ENCODE results near the gene P2RY12. TPM values are rescaled to one million over a fixed set of nuclear protein-coding genes. Genes with fewer than 3 reads are reported as not detected.

The P2RY12 gene
- not detected for total RNA-seq

- H3K27ac Mint-ChIP-seq = no peak within 1 kb of the TSS
- DNase-seq = no peak
- ChIA-PET CTCF (interaction anchor here (0.6 kb wide), 1 partner anchor 1665 kb away, joined by 4 read pairs; no protein-coding TSS in a partner anchor), POLR2A (no interaction called here)
- no peaks in the 10 kb centered on the region for H3K36me3 Mint-ChIP-seq (ENCODE audit: low read depth)
- no peaks in the 10 kb centered on the region for H3K27me3 Mint-ChIP-seq
- peaks cover 14% of the 10 kb centered on the region for H3K4me1 Mint-ChIP-seq
- no peaks in the 10 kb centered on the region for H3K9me3 Mint-ChIP-seq
- H3K4me3 Mint-ChIP-seq = no peak within 1 kb of the TSS
Observed at GRCh38 chr3:151384741-151385174, at the start of gene P2RY12. Gene P2RY12 (minus strand): TSS chr3:151384753. CDS start chr3:151338845, 45,908 bp downstream.

DNA sequence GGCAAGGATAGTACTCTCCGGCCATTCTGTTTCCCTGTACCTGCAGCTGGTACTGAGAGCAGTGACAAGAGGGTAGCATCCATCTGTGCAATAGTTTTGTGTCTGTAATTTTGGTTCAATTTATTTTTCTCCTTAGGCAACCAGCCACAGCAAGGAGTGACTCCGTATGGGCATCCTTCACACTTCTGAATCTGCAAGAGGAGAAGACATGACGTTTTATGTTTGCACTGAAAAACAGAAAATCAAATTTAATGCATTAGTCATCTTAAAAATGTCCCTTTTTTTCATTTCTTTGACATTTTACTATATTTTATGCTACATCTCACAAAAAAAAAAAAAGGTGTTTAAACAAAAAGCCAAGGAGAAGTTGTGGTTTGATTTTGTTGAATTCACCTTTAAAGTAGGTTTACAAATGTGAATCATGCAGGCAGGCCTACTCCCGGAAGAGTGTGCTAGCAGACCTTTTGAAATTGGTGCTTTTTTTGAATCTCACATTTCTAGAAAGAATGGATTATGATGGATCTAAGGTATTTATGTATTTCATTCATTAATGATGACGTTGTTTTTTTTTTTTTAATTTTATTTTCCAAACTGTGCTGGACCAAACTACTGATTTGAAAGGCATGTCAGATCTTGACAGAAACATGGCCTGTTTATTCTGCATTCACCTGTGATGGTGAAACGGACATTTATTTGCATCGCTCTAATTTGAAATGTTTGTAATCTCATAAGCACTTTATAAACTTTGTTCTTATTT is 48.2 kb upstream of the P2RY12 start:
- Mint-ChIP-seq H3K27me3 (no peaks in the 10 kb centered on the region), H3K36me3 (ENCODE audit: low read depth) (no peaks in the 10 kb centered on the region), H3K27ac (no peak overlapping the region), H3K4me3 (no peak overlapping the region), H3K9me3 (no peaks in the 10 kb centered on the region), H3K4me1 (no peaks in the 10 kb centered on the region)
- CTCF ChIA-PET = no interaction called here
- POLR2A ChIA-PET = no interaction called here
- no peak for DNase-seq

DNA sequence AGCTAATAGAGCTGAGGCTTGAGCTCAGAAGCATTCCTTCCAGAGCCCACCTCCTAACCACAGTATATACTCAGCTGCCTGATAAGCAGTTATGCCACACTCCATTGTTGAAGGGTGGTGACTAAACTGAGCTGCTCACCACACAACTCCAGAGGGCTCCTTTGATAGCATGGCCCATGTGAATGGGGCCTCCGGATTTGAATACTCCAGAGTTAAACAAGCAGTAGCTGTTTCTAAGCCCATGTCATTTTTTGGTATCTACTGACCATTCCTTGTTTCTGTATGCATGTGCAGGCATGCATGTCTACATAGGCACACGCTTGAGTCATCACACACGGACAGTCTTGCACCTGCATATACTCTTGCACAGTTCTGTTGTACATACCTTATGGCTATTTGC is 47.4 kb upstream of the P2RY12 start:
- Mint-ChIP-seq H3K27ac (no peak overlapping the region), H3K4me3 (no peak overlapping the region), H3K27me3 (no peaks in the 10 kb centered on the region), H3K9me3 (no peaks in the 10 kb centered on the region), H3K36me3 (ENCODE audit: low read depth) (no peaks in the 10 kb centered on the region), H3K4me1 (no peaks in the 10 kb centered on the region)
- POLR2A ChIA-PET = no interaction called here
- DNase-seq = no peak
- CTCF ChIA-PET = interaction anchor here (1.1 kb wide), 1 partner anchor 8 kb away, joined by 3 read pairs; no protein-coding TSS in a partner anchor

DNA sequence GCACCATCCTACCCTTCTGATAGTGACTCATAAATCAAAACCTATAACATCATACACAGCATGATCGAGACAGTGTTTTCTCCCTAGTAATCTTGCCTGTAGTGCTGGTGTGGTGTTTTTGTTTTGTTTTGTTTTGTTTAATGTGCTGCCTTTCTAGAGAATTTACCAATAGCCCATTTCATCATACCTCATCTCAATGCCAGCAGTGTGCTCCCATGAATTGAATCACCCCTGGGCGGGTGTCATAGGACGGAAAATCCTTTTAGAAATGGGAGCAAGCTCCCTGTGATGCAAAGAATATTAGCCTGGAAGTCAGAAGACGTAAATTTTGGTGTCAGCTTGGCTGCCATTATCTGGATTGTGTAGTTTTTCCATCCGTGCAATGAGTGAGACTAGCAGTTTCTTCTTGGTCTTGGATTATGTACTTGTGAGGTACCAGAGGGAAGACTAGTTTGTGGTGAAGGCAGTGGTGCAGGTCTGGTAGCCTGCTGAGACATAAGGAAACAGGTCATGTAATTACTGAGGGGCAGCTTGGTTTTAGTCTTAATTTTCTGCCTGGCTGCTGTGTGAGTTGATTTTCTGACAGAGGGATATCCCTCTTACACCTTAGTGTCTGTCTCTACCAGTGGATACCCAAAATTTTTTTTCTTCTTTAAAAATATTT is 46.4 kb upstream of the P2RY12 start:
- no peaks in the 10 kb centered on the region for H3K4me1 Mint-ChIP-seq
- H3K27me3 Mint-ChIP-seq = no peaks in the 10 kb centered on the region
- no peak overlapping the region for H3K4me3 Mint-ChIP-seq
- H3K9me3 Mint-ChIP-seq = no peaks in the 10 kb centered on the region
- POLR2A ChIA-PET = no interaction called here
- CTCF ChIA-PET = interaction anchor here (0.7 to 1.1 kb wide), 2 partner anchors 9 to 10 kb away, joined by 3 to 4 read pairs; no protein-coding TSS in a partner anchor
- no peak overlapping the region for H3K27ac Mint-ChIP-seq
- H3K36me3 Mint-ChIP-seq (ENCODE audit: low read depth) = no peaks in the 10 kb centered on the region
- no peak for DNase-seq

DNA sequence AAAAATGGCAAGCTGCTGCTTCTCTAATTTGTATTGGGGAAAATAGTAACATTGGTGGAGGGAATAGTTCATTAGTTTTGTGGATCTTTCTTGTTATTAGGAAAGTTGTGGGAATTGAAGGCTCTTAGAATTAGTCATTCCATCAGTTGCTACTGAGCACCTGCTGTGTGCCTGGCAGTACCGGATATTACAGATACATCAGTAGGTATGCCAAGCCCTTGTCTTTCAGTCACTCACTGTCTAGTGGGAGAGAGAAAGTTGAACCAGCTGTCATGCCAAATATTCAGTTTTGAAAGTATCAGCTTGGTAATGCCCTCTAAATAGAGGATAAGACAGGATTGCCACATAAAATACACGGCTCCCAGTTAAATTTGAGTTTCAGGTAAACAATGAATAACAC is 43.8 kb upstream of the P2RY12 start:
- no peak overlapping the region for H3K4me3 Mint-ChIP-seq
- ChIA-PET CTCF (interaction anchor here (1.1 kb wide), 1 partner anchor 11 kb away, joined by 4 read pairs; no protein-coding TSS in a partner anchor), POLR2A (no interaction called here)
- no peaks in the 10 kb centered on the region for H3K36me3 Mint-ChIP-seq (ENCODE audit: low read depth)
- DNase-seq = no peak
- no peaks in the 10 kb centered on the region for H3K9me3 Mint-ChIP-seq
- no peak overlapping the region for H3K27ac Mint-ChIP-seq
- H3K27me3 Mint-ChIP-seq = no peaks in the 10 kb centered on the region
- no peaks in the 10 kb centered on the region for H3K4me1 Mint-ChIP-seq

GRCh38 chr3:151426341-151426657 is 41.7 kb upstream of the P2RY12 start:
- Mint-ChIP-seq H3K36me3 (ENCODE audit: low read depth) (no peaks in the 10 kb centered on the region), H3K9me3 (no peaks in the 10 kb centered on the region), H3K27ac (no peak overlapping the region), H3K4me1 (no peaks in the 10 kb centered on the region), H3K27me3 (no peaks in the 10 kb centered on the region), H3K4me3 (no peak overlapping the region)
- CTCF ChIA-PET = interaction anchor here (1.0 to 1.6 kb wide), 2 partner anchors 14 to 105 kb away, joined by 3 to 6 read pairs; no protein-coding TSS in a partner anchor
- DNase-seq = no peak
- POLR2A ChIA-PET = no interaction called here

DNA sequence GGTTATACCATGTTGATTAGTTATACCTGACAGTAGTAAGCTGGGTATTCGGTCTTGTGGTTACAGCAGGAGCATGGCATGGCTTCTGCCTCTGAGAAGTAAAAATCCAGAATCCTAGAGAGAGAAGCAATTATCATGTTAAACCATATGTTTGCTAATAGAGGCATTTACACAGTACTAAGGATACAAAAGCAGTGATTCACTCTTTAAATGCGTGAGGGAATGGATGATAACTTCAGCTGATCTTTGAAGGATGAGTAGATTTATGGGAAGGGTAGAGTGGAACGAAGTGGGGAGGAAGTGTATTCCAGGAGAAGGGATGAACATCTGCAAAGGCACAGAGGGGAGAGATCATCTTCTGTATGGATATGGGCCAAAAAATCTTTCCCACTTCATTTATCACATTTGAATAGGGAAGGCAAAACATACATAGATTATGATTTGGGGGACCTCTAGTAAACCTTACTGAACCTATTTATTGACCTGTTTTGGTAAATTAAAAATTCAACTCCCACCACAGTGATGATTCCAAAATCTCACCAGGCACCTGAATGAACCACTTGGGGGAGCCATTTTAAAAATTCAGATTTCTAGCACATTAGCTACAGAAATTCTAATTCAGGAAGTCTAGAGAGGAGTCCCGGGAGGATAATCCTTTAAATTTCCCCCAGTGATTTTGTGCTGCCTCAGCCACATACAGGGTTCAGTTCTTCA is 41.2 kb upstream of the P2RY12 start:
- Mint-ChIP-seq H3K4me1 (no peaks in the 10 kb centered on the region), H3K9me3 (no peaks in the 10 kb centered on the region), H3K27me3 (no peaks in the 10 kb centered on the region), H3K4me3 (no peak overlapping the region), H3K36me3 (ENCODE audit: low read depth) (no peaks in the 10 kb centered on the region), H3K27ac (no peak overlapping the region)
- ChIA-PET POLR2A (no interaction called here), CTCF (interaction anchor here (1.1 to 1.6 kb wide), 2 partner anchors 15 to 133 kb away, joined by 3 to 6 read pairs; no protein-coding TSS in a partner anchor)
- no peak for DNase-seq

DNA sequence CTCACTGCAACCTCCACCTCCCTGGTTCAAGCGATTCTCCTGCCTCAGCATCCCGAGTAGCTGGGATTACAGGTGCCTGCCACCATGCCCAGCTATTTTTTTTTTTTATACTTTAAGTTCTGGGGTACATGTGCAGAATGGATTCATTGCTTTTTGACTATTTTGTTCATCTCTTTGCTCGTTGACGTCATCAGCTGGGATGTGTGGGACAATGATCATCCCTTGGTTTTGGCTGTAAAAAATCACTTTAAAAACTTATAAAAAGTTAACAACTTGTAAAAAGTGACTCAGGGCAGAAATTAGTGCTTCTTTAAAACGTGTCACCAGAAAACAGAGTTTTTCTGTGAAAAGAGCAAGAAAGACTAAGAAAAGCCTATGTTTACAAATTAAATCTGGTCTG is 38.5 kb upstream of the P2RY12 start:
- ChIA-PET POLR2A (no interaction called here), CTCF (no interaction called here)
- no peak overlapping the region for H3K4me3 Mint-ChIP-seq
- DNase-seq = no peak
- H3K27me3 Mint-ChIP-seq = no peaks in the 10 kb centered on the region
- H3K27ac Mint-ChIP-seq = no peak overlapping the region
- H3K9me3 Mint-ChIP-seq = no peaks in the 10 kb centered on the region
- no peaks in the 10 kb centered on the region for H3K36me3 Mint-ChIP-seq (ENCODE audit: low read depth)
- H3K4me1 Mint-ChIP-seq = no peaks in the 10 kb centered on the region

GRCh38 chr3:151421938-151422337 is 37.4 kb upstream of the P2RY12 start:
- DNase-seq = no peak
- Mint-ChIP-seq H3K27me3 (no peaks in the 10 kb centered on the region), H3K4me3 (no peak overlapping the region), H3K36me3 (ENCODE audit: low read depth) (no peaks in the 10 kb centered on the region), H3K27ac (no peak overlapping the region), H3K9me3 (no peaks in the 10 kb centered on the region), H3K4me1 (no peaks in the 10 kb centered on the region)
- ChIA-PET CTCF (interaction anchor here (0.6 kb wide), 1 partner anchor 1545 kb away, joined by 6 read pairs; no protein-coding TSS in a partner anchor), POLR2A (no interaction called here)

DNA sequence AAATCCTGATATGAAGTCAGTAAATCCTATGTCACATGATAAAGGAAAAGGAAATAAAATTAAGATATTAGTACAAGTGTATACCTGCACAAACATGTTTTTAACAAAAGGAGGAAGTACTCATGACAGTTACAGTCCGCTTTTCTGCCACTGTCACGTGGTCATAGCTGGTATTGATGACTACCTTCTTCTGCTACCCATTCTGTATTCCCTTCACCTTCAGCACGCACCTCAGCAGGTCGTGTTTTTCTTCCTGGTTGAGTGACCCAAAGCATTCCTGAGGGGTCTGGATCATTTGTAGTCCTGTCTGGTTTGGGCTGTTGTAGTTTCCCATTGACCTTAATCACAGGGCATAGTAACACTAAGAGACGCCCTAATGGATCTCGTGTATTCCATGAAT is 35.3 kb upstream of the P2RY12 start:
- H3K4me1 Mint-ChIP-seq = no peaks in the 10 kb centered on the region
- H3K36me3 Mint-ChIP-seq (ENCODE audit: low read depth) = no peaks in the 10 kb centered on the region
- no peak for DNase-seq
- no peaks in the 10 kb centered on the region for H3K27me3 Mint-ChIP-seq
- no peak overlapping the region for H3K27ac Mint-ChIP-seq
- H3K9me3 Mint-ChIP-seq = no peaks in the 10 kb centered on the region
- ChIA-PET CTCF (no interaction called here), POLR2A (no interaction called here)
- no peak overlapping the region for H3K4me3 Mint-ChIP-seq

DNA sequence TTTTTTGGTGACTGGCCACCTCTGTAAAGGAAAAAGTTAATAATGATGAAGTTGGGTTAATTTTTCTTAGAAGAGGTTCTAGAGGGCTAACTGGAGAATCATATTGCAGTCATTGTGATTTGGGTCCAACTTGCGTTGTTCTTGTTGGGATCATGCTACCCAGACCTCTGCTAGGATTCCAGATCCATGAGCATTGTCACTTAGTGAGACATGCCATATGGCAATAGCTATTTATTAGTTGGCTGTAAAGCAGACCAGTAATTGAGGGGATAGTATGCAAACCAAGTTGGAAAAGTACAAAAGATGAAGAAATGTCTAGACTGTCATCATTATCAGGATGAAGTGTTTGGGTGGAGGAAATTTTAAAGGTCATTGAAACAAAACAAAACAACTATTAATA is 30.7 kb upstream of the P2RY12 start:
- Mint-ChIP-seq H3K27me3 (no peaks in the 10 kb centered on the region), H3K36me3 (ENCODE audit: low read depth) (no peaks in the 10 kb centered on the region), H3K4me3 (no peak overlapping the region), H3K4me1 (no peaks in the 10 kb centered on the region), H3K9me3 (no peaks in the 10 kb centered on the region), H3K27ac (no peak overlapping the region)
- CTCF ChIA-PET = no interaction called here
- no peak for DNase-seq
- POLR2A ChIA-PET = no interaction called here

DNA sequence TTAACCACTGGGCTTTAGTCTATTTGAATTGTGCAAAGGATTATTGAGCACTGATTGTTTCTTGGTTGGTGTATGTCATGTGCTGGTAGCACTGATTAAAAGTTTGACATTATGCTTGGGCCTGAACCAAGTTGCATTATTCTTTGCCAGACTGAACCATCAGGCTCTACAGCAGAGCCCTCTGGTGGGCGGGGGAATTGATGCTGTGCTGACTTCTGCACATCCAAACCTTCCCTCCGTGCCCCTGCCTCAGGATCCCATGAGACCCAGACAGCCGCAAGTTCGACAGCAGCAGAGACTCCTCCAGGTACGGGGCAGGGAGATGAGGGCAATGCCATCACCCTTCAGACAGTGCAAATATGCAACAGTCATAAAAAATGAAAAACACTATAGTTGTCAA is 28.4 kb upstream of the P2RY12 start:
- ChIA-PET POLR2A (no interaction called here), CTCF (interaction anchor here (1.0 kb wide), 1 partner anchor 11 kb away, joined by 3 read pairs; no protein-coding TSS in a partner anchor)
- no peaks in the 10 kb centered on the region for H3K9me3 Mint-ChIP-seq
- H3K4me3 Mint-ChIP-seq = no peak overlapping the region
- H3K4me1 Mint-ChIP-seq = no peaks in the 10 kb centered on the region
- no peaks in the 10 kb centered on the region for H3K36me3 Mint-ChIP-seq (ENCODE audit: low read depth)
- H3K27me3 Mint-ChIP-seq = no peaks in the 10 kb centered on the region
- DNase-seq = no peak
- H3K27ac Mint-ChIP-seq = no peak overlapping the region

GRCh38 chr3:151410891-151411559 is 26.5 kb upstream of the P2RY12 start:
- Mint-ChIP-seq H3K27ac (no peak overlapping the region), H3K36me3 (ENCODE audit: low read depth) (no peaks in the 10 kb centered on the region), H3K9me3 (no peaks in the 10 kb centered on the region), H3K4me3 (no peak overlapping the region), H3K4me1 (no peaks in the 10 kb centered on the region), H3K27me3 (no peaks in the 10 kb centered on the region)
- no peak for DNase-seq
- CTCF ChIA-PET = no interaction called here
- POLR2A ChIA-PET = no interaction called here
